ENCODE data around the gene CREG2.

CREG2 gene

GRCh38 chr2:101408925-101409324 is 21.6 kb upstream of the CREG2 start:
- no peak for DNase-seq (ENCODE audit: low read depth)

- DNase-seq (ENCODE audit: low read depth): no peak
Measured at GRCh38 chr2:101405351-101405899, 18.1 kb upstream of the CREG2 start.

GRCh38 chr2:101403745-101404144 is 16.4 kb upstream of the CREG2 start:
- DNase-seq (ENCODE audit: low read depth): no peak

DNA sequence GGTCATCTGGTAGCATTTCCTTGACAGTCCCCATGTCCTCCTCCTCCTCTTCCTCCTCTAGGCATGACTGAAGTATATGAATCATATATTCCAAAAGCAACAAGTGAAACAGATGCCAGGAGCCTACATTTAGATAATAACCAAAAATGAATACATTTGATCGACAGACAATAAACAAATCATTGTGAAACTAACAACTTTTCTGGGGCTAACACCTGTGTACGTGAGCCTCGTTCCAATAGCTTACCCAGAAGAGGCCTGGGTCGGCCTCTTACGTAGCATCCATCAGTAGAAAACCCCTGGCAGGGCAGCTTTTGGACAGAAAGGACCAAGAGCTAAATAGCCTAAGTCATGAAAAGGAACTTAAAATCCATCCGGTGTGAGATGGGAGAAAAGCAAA is 15.3 kb upstream of the CREG2 start:
- DNase-seq (ENCODE audit: low read depth): no peak

GRCh38 chr2:101401906-101402305 is 14.6 kb upstream of the CREG2 start:
- no peak for DNase-seq (ENCODE audit: low read depth)

GRCh38 chr2:101401326-101401665 is 14.0 kb upstream of the CREG2 start:
- DNase-seq (ENCODE audit: low read depth): no peak

GRCh38 chr2:101400506-101401325 is 13.4 kb upstream of the CREG2 start:
- DNase-seq (ENCODE audit: low read depth): no peak

DNA sequence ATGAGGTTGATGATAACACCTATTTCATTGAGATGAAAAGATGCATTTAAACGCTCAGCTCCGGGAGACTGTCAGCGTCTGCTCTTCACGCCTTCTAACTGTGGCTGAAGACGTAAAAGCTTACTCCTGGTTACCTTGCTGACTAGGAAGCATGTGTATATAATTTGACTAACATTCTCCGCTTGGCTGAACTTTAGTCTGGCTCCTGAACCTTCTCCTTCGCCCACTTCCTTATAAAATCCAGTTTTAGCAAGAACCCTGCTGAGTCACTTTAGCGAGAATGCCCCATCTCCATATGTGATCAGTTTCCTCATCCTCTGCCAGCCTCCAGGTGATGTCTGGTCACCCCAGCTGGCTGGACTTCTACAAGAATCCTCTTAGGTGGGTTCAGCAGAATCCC is 12.7 kb upstream of the CREG2 start:
- no peak for DNase-seq (ENCODE audit: low read depth)

GRCh38 chr2:101399021-101399799 is 11.9 kb upstream of the CREG2 start:
- DNase-seq (ENCODE audit: low read depth): no peak

GRCh38 chr2:101398116-101398821 is 11.0 kb upstream of the CREG2 start:
- no peak for DNase-seq (ENCODE audit: low read depth)

- no peak for DNase-seq (ENCODE audit: low read depth)
Measured at GRCh38 chr2:101396316-101396717, 9.0 kb upstream of the CREG2 start.

DNA sequence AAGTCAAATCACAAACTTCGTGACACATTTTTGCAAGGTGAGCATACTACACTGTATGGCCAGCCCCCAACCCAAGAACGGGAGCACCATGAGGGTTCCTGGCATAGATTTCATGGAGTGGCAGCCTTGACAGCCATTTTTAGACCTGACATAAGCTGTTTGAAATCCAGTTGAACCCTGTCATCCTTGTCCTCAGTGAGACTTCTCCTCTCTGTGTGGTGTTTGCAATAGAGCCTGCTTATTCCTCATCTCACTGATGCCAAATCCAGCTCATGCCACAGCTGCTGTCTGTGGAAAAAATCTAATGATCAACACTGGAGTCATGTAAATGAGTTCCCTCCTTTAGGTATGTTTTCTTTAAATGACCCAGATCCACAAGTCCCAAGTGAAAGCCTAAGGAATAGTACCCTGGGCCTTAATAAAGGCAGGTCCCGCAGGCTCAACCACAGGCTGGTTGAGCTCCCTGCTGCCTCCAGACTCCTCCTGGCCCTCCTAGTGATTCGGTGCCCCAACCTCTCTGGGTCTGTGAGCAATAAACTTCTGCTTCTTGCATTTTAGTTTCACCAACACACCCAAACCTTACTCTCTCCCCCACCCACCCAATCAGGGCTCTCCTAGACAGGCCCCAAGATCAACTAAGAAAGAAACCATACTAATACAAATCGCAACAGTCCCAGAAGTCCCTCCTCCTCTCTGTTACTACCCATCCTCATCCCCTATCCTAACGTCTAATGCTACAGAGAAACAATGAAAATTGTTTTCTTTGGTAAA is 8.4 kb upstream of the CREG2 start:
- no peak for DNase-seq (ENCODE audit: low read depth)

DNA sequence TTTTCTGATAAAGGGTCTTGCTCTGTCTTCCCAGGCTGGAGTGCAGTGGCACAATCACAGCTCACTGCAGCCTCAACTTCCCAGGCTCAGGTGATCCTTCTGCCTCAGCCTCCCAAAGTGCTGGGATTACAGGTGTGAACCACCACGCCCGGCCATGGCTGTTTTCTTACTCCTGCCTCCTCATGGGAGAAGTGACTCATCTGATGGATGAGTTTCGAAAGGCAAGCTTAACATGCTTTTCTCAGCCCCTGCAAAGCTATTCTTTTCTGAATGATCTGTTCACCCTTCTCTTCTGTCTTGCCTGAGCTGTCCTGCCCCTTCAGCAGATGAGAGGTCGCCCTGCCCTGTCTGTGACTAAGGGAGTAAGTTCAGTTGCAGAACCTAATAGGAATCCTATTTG is 929 bp upstream of the CREG2 start:
- no peak for DNase-seq (ENCODE audit: low read depth)

GRCh38 chr2:101386599-101387150 is 628 bp downstream of the CREG2 start:
- DNase-seq (ENCODE audit: low read depth): no peak

GRCh38 chr2:101383016-101383541 is 4.2 kb downstream of the CREG2 start:
- DNase-seq (ENCODE audit: low read depth): no peak

GRCh38 chr2:101382442-101382841 is 4.9 kb downstream of the CREG2 start:
- DNase-seq (ENCODE audit: low read depth): no peak

DNA sequence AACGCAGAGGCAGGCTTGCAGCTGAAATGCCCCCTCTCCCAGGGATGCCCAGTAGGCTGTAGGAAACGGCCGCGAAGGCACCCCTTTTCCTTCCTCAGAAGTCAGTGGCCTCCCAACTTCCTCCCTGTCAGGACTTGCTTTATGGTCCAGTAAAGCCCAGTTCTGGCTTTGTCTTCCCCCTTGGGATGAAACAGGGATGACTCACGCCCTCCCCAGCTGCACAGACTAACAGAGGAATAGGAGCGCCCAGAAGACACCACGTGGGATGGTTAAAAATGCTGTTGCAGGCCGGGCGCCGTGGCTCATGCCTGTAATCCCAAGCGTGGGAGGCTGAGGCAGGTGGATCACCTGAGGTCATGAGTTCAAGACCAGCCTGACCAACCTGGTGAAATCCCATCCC is 6.9 kb downstream of the CREG2 start:
- no peak for DNase-seq (ENCODE audit: low read depth)

DNA sequence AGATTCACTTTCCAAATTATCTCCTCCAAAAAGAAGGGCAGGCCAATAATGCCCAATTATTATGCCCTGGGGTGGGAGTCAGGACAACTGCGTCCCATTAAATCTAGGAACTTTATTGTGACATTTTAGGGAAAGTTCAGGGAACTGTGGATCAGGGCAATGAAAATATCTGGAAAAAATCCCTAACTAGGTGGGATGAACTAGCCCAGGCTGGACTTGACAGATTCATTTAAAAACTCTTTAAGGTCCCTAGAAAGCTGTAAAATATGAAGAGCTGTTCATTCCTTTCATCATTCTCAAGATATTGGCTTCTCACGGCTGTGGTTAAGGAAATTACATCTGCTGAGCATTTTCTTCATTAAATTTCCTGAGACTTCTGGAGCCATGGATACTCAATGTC is 8.2 kb downstream of the CREG2 start:
- no peak for DNase-seq (ENCODE audit: low read depth)

DNA sequence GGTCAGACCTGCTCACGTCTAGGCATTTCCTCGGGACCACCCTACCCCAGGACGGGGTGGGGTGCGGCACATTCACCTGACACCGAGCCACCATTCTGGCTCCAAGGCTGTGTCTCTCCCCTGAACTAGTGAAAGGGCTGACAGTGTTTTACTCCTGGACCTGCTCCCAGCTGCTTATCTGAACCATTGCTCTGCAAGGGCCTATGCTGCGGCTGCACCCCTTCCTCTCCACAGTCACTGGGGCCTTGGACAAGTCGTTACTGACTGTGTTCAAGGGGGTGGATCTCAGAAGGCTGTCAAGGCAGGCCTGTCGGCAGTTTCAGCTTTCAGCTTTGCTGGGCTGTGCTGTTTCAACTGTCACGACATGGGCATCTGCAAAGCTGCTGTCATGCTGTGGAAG is 11.7 kb downstream of the CREG2 start:
- no peak for DNase-seq (ENCODE audit: low read depth)

GRCh38 chr2:101374821-101375561 is 12.3 kb downstream of the CREG2 start:
- DNase-seq (ENCODE audit: low read depth): no peak

DNA sequence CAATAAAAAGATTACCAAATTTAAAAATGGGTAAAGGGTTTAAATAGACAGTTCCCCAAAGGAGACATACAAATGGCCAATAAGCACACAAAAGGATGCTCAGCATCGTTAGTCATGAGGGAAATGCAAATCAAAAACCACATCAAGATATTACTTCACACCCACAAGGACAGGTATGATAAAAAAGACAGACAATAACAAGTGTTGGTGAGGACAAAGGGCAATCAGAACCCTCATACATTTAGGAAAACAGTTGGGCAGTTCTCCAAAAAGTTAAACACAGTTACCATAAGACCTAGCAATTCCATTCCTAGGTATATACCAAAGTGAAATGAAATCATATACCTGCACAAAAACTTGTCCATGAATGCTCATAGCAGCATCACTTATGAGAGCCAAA is 14.5 kb downstream of the CREG2 start:
- no peak for DNase-seq (ENCODE audit: low read depth)

Measured in activated T-cell treated with anti-CD3 and anti-CD28 coated beads for 24 hours (primary cell).